Measurements from ENCODE around the gene DCP1B.

The DCP1B gene

DNA sequence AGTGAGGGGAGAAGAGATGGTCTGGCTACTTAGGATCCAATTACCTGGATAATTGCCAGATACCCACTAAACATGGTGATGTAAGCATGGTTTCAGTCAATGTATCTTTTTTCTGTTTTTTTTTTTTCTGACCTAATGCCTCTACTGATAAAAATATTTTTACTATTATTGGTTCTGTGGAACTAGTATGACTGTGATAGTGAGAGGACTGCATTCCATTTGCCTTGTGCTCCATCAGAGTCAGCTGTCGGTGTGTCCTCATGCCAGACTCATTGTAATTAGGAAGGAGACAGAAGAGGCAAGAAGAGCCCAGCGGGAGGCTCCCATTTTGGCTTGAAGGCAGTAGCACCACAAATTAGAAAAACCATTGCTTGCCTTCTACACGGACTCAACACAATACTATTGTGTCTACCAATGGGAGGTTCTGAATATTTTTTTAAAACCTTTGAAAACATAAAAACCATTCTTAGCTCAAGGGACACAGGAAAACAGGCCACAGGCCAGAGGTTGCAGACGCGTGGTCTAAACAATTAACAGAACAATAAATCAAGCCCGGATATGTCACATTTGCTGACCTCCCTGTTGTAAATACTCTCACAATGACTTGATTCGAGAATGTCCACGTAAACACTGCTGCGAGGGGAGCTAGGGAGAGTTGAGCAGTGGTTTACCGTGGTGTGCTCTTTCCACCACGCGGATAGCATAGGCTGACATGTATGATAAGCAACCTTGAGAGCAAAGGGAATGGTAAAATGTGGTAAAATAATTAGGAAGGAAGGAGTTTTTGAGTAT, 13.5 kb upstream of the DCP1B start:
- peak; percentile 32 for DNase-seq

DNA sequence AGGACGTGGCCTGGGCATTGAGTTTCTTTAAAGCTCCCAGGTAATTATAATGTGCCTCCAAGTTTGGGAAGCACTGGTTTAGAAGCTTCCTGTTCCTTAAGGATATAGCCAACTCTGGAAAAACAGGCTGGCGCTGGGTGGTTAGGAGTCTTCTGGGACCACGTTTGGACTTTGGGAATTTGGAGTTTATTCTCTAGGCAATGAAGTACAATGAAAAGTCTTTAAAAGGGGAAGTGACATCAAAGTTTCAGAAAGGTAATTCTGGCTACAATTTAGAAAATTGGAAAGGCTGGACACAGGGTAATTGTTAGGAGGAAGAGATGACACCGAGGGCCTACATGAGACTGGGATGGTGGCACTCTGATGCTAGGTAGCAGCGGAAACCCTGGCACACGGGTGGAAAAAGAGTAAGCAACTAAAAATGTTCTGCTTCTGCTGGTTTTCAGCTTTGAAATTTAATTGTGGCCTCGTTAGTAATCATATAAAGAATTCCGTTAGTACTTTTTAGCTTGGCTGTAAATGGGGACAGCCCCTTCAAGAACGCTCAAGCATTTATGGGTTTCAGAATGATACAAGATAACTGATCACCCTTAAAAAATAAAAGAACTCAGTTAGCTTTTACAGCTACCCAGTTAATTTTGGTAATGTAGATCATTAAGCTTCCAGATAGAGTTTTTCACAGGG, 12.7 kb upstream of the DCP1B start:
- DNase-seq: no peak

DNA sequence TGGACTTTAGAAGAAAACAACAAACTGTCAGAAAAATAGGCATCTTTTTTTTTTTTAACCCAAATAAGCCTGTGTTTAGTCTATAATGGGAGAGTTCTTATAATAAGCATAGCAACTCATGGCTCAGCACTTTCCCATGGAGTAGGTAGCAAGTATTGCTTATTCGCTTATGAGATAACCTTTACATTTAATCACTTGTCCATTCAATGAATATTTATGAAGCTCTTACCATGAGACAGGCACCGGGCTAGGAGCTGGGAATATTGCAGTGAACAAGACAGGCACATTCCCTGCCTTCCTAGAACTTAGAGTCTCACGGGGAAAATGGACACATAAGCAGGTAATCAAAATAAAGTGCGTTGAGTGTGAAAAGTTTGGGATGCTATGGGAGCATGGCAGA, 10.0 kb upstream of the DCP1B start:
- DNase-seq: no peak

DNA sequence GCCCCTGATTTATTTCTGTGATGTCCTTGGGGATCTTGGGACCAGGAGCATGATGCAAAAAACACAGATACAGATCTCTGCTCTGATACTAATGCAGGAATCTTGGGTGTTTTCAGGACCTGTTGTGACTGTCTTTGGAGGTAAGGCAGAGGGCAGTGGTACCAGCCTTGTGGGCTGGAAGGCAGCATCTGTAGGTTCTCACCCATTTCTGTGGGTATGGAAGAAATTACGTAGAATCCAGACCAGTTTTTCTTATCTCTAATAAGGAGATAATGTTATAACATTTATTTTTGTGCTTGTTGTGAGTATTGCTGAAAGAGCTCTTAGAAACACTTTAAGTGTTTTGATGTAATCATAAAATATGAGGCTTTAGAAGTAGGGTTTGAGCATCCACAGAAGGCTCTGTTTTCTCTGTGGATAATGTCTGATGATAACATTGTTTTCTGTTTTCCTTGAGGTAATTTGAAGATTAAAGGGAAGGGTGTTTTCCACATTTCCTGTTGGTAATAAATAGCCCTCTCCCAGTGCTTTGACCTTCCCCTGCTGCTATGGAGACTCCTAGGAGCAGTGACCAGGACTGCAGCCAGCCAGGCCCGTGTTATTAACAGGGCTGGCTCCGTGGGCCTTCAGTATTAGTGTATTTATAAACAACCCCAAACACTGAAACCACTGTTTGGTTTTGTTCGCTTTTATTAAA, 9.4 kb upstream of the DCP1B start:
- DNase-seq: no peak

DNA sequence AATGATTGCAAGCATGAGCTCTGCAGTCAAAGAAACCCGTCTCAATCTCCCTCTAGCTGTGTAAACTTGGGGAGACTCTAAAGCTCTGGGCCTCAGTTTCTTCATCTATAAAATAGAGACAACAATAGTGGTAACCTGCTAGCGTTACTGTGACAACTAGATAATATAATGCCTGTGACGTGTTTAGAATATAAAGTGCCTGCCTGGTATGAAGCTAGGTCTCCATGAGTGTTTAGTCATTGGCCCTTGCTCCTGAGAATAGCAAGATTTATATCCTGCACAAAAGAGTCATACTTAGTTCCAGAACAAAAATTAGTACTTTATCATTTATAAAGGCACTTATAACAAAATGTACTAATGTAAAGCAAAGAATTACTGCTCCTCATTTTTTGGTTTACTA, 8.8 kb upstream of the DCP1B start:
- no peak for DNase-seq

DNA sequence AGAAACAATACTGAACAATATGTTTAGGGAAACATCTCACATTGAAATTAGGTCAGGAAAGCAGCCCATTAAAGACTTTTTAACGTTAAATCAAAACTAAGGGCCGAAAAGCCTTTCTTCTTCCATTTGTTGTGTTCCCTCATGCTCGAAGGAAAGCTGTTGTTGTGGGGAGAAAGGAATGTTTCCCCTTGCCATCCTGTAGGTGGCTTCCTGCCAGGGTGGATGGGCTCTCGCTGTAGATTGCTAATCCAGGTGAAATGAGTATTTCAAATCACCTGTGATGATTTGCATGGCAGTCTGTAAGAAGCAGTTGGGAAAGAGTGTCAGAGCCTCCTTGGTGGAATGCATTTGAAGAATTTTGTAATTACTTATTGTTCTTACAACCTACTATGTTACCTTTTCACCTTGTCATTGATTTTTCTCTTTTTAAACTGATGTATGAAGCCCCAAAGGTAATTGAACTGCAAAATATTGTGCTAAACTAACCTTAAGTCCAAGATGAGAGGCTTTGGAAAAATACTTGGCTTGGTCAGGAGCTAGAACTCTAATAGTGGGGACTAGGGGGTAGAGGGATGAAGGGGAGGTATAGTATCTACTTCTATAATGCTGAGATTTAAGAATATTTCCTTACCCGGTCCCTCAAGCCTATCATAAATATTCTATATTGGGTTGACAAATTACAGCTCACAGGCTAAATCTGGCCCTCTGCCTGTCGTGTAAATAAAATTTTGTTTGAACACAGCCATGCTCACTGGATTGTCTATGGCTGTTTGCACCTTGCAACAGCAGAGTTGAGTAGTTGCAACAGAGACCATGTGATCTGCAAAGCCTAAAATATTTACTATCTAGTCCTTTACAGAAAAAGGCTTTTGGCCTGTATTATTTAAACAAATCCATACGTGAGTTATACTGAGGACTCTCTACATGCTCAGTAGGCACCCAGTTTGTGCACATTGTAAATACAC, 7.7 kb upstream of the DCP1B start:
- no peak for DNase-seq

DNA sequence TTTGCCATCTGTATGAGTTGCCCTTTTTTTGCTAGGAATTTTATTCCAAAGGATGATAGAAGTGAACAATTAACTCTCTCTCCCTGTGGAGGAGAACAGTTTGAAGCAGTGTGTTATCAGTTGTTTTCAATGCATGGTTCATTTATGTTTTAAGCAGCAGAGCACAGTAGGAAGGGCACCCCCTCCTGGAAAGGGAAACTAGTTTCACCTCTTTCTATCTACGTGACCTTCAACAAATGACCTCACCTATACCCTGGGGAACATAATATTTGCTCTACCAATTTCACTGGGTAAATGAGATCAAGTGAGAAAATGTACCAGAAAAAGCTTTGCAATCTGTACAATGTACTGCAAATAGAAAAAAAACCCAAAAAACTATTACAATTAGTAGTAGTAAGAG, 5.4 kb upstream of the DCP1B start:
- DNase-seq: no peak

DNA sequence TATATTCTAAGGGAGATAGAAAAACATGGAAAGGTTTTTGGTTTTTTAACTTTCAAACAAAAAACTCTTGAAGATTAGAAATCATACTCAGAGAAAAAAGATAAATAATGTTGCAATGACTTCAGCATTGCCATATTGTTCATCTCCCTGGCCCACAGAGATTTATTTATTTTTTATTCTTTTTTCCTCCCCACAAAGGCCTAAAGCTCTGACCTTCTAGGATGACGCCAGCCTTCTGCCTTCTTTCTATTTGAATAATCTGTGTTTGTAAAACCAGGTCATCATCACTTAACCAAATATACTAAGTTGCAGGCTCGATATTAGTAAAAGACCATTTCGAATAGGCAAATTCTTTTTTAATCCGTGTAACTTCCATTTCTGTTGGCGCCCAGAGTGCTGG, 4.4 kb upstream of the DCP1B start:
- DNase-seq: no peak

DNA sequence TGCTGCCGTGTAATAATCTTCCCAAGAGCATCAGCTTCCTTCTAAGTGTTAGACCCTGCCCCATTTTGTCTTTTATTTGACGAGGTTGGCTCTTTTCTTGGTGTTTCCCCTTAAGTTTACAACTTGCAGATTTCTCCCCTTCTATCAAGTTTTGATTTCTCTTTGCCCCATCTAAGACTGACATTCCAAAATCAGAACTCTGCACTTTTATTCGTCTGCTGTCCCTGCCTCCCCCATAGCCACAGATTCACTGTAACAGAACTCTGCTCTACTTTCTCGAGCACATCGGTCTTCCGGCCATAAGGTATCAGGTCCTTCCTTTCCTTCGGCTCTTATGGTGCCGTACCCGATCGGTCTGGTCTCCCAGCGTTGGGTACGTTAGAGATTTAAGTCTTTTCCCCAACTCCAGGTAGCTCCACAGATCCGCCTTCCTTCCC, 563 bp downstream of the DCP1B start:
- no peak for DNase-seq

DNA sequence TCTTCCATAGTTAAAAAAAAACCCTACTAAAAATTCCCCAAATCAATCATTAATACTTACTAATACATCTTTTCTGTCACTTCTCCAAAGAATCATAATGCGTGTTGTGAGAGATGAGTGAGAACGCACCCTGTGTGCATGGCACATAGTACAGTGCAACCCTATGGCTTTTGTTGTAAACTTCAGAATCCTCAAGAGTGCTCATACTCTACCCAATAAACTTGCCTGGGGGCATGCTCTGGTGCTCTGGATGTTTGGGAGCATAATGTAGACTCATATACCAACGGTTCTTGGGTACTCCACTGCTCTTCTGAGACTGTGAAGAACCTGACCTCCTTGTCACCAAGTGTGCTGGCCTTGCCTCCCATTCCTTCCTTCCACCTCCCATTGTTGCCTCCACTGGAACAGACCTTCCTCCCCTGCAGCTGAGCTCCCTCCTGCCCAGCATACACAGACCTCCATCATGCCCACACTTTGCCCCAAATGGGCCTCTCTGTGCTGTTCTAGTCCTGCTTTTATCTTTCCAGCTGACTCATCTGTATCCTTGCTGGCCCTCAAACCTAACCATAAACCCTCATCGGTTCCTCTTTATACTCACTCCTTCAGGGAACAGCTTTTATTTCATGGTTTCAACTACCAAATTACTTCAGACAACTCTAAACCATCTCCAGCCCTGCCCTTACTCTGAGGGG, 8.9 kb downstream of the DCP1B start:
- DNase-seq: no peak

DNA sequence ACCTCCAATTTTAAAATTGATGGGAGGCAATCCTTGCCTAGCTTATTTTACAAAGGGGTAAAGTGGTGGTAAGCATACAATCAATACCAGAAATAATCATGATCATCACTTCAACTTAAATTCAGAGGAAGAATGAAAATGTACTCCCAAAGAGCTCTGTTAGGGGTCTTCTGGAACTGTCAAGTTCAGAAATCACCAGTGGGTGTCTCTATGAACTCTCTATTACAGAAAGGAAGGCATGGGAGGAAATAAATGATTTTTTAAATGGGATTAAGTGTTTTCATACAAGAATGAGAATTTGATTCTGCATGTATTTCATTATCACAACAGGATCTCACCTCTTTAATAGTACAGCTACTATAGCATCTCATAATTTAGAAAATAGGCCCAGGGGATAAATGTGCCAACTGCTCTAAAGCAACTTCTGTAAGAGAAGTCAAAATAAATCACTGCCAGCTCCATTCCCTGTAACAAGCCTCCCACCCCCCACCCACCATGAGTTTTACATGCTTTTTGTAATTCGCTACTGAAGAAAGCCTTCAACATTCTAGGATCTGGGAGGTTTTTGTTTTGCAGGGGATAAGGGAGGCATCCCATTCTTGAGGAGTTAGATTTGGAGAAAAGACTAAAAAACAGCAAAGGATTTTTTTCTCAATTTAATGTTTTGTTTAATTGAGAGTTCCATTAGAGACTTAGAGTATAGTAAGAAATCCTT, 9.7 kb downstream of the DCP1B start:
- DNase-seq: no peak

DNA sequence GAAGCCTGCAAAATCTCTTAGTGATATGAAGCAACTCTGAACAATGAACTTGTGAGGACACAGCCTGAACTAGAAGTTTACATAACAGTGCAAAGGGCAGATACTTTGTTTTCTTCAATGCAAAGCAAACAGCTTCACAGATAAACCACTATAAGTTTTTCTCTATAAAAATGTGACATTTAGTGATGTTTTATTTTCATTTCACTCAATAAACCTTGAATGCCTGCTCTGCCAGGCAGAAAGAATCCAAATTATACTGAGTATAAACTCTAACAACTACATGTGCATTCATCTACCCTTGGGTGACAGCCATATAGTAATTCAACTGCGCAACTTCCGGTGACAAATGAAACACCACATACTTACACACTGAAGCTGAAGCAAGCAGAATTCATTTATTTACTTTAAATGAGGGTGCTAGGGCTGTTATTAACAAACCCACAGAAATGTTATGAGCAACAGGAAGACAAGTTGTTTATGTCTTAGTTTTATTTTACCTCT, 10.3 kb downstream of the DCP1B start:
- DNase-seq: peak; percentile 81

DNA sequence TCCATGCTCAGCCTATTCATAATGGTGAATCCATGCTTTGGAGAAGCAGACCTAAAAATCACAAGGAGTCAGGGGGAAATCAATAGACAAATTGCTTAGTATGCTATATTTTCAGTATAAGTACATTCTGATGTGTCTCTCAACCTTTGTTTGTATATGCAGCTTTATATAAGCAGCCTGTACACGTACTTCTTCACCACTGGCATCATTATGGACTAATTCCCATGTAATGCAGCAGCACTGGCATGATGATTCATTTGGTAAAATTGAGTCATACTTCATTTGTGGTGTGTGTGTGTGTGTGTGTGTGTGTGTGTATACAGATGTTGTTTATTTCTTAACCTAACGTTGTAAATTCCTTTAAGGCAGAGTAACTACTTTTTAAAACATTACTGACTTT, 10.9 kb downstream of the DCP1B start:
- DNase-seq: peak; percentile 92

DNA sequence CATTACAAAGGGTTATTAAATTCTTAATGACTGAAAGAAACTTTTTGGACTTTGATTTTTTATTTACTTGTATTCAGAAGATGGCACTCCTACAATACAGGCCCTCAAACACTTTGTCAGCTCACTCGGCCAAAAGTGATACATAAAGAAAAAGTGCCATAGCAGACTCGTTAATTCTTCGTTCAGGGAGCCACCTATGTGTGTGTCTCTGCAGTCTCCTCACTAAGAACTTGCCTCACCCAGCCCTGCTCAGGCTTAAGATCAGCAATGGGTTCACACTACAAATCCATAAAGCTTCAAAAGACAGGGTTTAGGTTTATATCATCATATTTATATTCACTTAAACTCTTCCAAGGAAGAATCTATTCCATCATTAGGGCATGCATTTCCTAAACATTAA, 11.5 kb downstream of the DCP1B start:
- no peak for DNase-seq

DNA sequence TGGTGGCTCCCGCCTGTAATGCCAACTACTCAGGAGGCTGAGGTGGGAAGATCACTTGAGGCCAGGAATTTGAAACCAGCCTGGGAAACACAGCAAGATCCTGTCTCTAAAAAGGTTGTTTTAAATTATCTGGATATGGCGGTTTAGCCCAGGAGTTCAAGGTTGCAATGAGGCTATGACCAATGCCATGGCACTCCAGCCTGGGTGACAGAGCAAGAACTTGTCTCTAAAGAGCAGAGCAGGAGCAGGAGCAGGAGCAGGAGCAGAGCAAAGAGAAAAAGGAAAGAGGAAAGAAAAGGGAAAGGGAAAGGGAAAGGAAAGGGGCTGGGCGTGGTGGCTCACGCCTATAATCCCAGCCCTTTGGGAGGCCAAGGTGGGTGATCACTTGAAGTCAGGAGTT, 15.1 kb downstream of the DCP1B start:
- no peak for DNase-seq

DNA sequence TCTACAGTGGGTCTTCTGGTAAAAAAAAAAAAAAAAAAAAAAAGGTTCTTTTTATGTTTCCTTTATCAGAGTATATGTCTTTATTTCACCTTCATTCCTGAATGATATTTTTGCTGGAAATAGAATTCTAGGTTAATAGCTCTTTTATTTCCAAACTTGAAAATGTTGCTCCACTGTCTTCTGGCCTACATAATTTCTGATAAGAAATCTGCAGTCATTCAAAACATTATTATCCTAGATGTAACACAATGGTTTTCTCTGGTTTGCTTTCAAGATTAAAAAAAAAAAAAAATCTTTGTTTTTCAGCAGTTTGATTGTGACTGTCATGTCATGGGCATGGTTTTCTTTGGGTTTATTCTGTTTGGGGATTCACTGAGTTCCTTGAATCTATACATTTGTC, 19.5 kb downstream of the DCP1B start:
- DNase-seq: no peak

DNA sequence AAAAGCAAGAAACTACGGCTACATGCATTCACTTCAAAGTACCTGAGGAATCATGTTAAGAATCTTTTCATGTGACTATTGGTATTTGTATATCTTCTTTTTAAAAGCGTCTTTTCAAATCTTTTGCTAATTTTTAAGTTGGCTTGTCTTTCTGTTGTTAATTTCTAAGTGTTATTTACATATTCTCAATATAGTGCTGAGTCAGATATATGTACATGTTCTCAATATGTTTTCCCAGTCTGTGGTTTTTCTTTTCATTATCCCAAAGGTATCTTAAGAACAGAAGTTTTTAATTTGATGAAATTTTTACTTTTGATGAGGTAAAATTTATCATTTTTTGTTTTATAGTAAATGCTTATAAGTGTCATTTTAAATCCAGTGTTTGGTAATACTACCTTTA, 24.0 kb downstream of the DCP1B start:
- DNase-seq: no peak

DNA sequence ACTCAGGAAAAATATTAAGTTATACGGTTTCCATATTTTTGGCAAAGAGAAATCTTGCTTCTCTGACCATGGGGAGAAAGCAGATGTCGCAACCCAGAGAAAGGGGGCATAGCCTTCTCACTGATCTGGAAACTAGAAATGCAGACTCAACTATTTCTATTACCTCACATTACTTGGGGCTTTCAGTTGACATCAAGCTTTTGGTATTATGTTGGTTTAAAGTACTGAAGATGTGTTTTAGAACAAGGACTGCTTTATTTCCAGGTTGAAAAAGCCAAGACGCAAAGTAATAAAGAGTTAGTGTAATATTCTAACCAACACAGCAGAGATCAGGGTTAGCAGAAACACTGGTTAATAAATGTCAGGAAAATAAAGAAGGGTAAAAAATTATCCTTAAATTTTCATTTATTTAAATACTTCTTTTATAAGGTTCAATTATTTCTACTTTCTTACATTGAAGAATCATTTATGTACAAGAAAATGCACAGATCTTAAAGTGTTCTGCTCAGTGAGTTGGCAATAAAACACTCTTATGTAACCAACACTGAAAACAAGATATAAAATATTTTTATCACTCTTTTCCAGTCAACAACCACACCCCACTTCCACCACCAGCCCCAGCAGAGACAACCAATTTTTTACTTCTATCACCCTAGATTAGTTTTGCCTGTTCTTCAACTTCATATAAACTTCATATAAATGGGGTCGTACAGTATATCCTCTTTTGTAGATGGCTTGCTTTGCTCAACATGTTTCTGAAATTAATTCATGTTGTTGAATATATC, 26.0 kb downstream of the DCP1B start:
- no peak for DNase-seq

DNA sequence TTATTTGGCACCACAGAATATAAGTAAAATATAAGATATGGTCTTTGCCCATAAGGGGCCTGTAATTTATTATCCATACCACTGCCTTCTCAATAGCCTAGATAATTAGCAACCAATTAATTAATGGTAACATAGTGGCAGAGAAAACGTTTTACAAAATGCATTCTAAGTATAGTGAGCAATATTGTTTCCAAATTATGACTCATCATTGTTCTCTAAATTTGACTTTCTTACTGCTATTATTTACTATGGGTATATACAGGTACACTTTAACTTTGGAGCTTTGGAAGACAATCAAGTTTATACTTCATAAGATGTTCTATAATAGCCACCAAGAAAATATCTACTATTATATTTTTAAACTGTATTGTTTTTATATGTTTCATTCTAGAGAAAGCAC, 26.7 kb downstream of the DCP1B start:
- no peak for DNase-seq

DNA sequence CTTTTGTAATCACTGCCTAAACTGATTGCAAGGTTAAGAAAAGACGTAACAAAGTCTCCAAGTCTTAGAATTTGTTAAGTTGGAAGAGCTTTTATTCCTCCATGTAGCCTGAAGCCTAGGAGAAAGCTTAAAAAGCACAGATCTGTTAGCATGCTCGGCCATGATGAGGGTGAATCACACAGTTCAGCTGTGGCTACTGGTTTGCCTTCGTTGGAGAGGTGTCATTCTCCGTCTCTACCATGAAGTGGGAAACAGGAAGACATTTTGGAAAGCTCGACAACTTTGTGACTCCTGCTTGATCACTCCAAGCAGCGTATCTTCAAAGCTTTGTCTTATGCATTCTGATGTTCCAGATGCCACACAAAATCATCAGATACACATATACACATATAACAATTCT, 27.1 kb downstream of the DCP1B start:
- no peak for DNase-seq

DNA sequence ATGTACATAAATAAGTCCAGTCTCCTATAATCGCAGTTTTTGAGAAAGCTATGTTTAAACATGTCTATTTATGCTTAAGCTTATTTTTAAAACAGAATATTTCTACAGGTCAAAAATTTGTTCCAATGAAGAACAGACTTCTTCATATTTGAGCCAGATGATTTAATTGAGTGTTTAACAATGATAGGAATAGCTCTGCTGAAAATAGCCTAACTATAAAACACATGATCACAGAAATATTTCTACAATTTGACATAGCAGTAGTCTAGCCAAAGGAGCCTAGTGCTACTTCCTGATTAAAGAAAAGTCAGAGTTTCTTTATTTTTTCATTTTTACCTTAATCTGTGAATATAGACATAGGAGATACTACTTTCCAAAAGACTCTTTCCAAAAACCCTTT, 29.4 kb downstream of the DCP1B start:
- DNase-seq: no peak
